Neuronal stem cell (in vitro differentiated cells): ENCODE results near the gene CPT1A.

ENCODE experiments used
- DNase-seq: peaks from one replicate; pipeline ENCODE4 v3.0.0-alpha.2; 2013; ENCODE audit warnings: low spot score
- H2AFZ ChIP-seq: one replicate; pipeline ENCODE4 v1.6.1; 2013; ENCODE audit warnings: mild to moderate bottlenecking, low read length, inconsistent platforms
- H2AK5ac ChIP-seq: 2 replicates; pipeline ENCODE4 v1.6.1; 2013; ENCODE audit warnings: low read depth, mild to moderate bottlenecking, inconsistent platforms, low read length, moderate library complexity, mixed read lengths
- H2BK120ac ChIP-seq: 2 replicates; pipeline ENCODE4 v1.6.1; 2013; ENCODE audit warnings: low read depth, mild to moderate bottlenecking, inconsistent platforms, low read length, moderate library complexity, mixed read lengths
- H2BK12ac ChIP-seq: one replicate; pipeline ENCODE4 v1.6.1; 2013; ENCODE audit warnings: low read length, inconsistent platforms
- H2BK15ac ChIP-seq: 2 replicates; pipeline ENCODE4 v1.6.1; 2013; ENCODE audit warnings: mild to moderate bottlenecking, low read length, inconsistent platforms, mixed read lengths
- H2BK5ac ChIP-seq: one replicate; pipeline ENCODE4 v1.6.1; 2013; ENCODE audit warnings: inconsistent platforms, mild to moderate bottlenecking, low read length, moderate library complexity
- H3K14ac ChIP-seq: one replicate; pipeline ENCODE4 v1.6.1; 2013; ENCODE audit warnings: low read length, inconsistent platforms
- H3K18ac ChIP-seq: 2 replicates; pipeline ENCODE4 v1.6.1; 2013; ENCODE audit warnings: low read length, inconsistent platforms
- H3K23ac ChIP-seq: 2 replicates; pipeline ENCODE4 v1.6.1; 2013; ENCODE audit warnings: low read depth, mild to moderate bottlenecking, mixed read lengths, low read length, inconsistent platforms; ENCODE audit not compliant: poor library complexity
- H3K27ac ChIP-seq: replicated peaks from 3 replicates; pipeline ENCODE4 v1.5.1; 2013; ENCODE audit warnings: low read length, inconsistent platforms
- H3K27me3 ChIP-seq, 3 experiments: 2 replicates each; pipeline ENCODE4 v1.6.1; 2013; ENCODE audit warnings: low read length in 3 of 3, mild to moderate bottlenecking in 2 of 3, inconsistent platforms in 1 of 3, low read depth in 1 of 3, mixed read lengths in 1 of 3, moderate library complexity in 1 of 3; ENCODE audit not compliant: control insufficient read depth in 3 of 3, insufficient read depth in 3 of 3
- H3K36me3 ChIP-seq, 2 donors: replicated peaks in 1 of 2; 2 replicates each; pipeline ENCODE4 v1.6.1; 2013; ENCODE audit warnings: low read length in 2 of 2; ENCODE audit not compliant: control insufficient read depth in 2 of 2, insufficient read depth in 2 of 2
- H3K4ac ChIP-seq: 2 replicates; pipeline ENCODE4 v1.6.1; 2013; ENCODE audit warnings: inconsistent platforms, mild to moderate bottlenecking, low read length, moderate library complexity
- H3K4me1 ChIP-seq, 2 donors: 1 replicate in 1 of 2; 2 replicates in 1 of 2; pipeline ENCODE4 v1.6.1; 2013; ENCODE audit warnings: low read length in 2 of 2, low read depth in 1 of 2; ENCODE audit not compliant: control insufficient read depth in 2 of 2, insufficient read depth in 1 of 2
- H3K4me2 ChIP-seq: one replicate; pipeline ENCODE4 v1.6.1; 2013; ENCODE audit warnings: mild to moderate bottlenecking, low read length, inconsistent platforms; ENCODE audit not compliant: insufficient read depth, poor library complexity, severe bottlenecking
- H3K4me3 ChIP-seq, 2 donors: 2 replicates each; pipeline ENCODE4 v1.5.1; 2013; ENCODE audit warnings: low read length in 2 of 2, mild to moderate bottlenecking in 2 of 2, inconsistent platforms in 1 of 2, moderate library complexity in 1 of 2
- H3K79me1 ChIP-seq: one replicate; pipeline ENCODE4 v1.6.1; 2013; ENCODE audit warnings: low read depth, mild to moderate bottlenecking, inconsistent platforms, low read length, moderate library complexity
- H3K9ac ChIP-seq: one replicate; pipeline ENCODE4 v1.6.1; 2013; ENCODE audit warnings: mild to moderate bottlenecking, low read depth, low read length, inconsistent platforms; ENCODE audit not compliant: poor library complexity
- H3K9me3 ChIP-seq, 2 donors: replicated peaks in 1 of 2; 2 replicates each; pipeline versions ENCODE3 to v1.6.1; 2013; ENCODE audit warnings: low read length in 2 of 2, mild to moderate bottlenecking in 2 of 2, inconsistent platforms in 1 of 2, low read depth in 1 of 2, mixed read lengths in 1 of 2, moderate library complexity in 1 of 2; ENCODE audit not compliant: control insufficient read depth in 2 of 2, insufficient read depth in 1 of 2
- H4K8ac ChIP-seq: one replicate; pipeline ENCODE4 v1.6.1; 2013; ENCODE audit warnings: low read depth, mild to moderate bottlenecking, inconsistent platforms, low read length, moderate library complexity
- H4K91ac ChIP-seq: one replicate; pipeline ENCODE4 v1.6.1; 2013; ENCODE audit warnings: low read length, low read depth, mild to moderate bottlenecking, inconsistent platforms; ENCODE audit not compliant: poor library complexity
- WGBS, 2 donors: extraction: QIAGEN DNeasy Blood & Tissue Kit; methylation state at CpG; one replicate each; pipeline ENCODE4 v1.1.7; 2013; ENCODE audit warnings: missing lambda C conversion rate in 2 of 2, mixed read lengths in 1 of 2; ENCODE audit not compliant: insufficient read length in 2 of 2, insufficient replicate concordance in 1 of 2; ENCODE audit errors: extremely low coverage in 2 of 2; 5-methylcytosine and 5-hydroxymethylcytosine counted together

The CPT1A gene

DNA sequence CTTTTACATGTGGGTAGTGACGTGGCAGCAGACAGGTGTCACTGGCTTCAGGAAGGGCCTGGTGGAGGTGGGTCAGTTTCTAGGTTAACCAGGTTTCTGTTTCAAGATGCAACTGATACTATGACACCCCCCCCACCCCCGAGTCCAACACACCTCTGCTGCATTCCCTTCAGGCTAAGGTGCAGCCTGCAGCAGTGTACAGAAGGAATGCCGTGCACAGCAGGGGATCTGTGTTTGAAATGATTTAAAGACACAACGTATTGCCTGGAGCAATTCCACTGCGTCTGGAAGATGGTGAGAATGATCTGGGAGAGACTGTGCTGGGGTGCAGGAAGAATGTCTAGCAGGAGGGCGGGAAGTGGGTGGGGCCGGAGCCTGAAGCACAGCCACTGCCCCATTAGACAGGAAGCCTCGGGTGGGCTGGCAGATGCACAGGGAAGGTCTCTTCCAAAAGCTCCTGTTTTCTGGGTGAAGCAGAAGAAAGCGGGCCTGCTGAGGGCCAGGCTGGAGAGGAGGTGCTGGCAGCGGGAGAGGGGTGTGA lies 78.5 kb downstream of the CPT1A start:
- Histone ChIP-seq H2AFZ (peak overlapping the region; percentile 34), H3K18ac (peak overlapping the region; percentile 17), H4K8ac (no peak overlapping the region), H3K79me1 (no peaks in the 10 kb centered on the region), H3K4me3 (no peak overlapping the region), H2BK12ac (no peak overlapping the region), H3K9ac (no peak overlapping the region), H3K27me3 (no peaks in the 10 kb centered on the region), H4K91ac (no peak overlapping the region), H3K4me2 (no peak overlapping the region), H3K4me1 (peaks cover 1 to 3% of the 10 kb centered on the region in 2 donors), H3K36me3 (no peaks in the 10 kb centered on the region), H3K14ac (no peak overlapping the region), H2AK5ac (no peak overlapping the region), H2BK5ac (no peak overlapping the region), H2BK15ac (no peak overlapping the region), H3K9me3 (no peaks in the 10 kb centered on the region), H3K27ac (no peak overlapping the region), H2BK120ac (no peak overlapping the region), H3K4ac (no peak overlapping the region), H3K23ac (no peak overlapping the region)
- no peak for DNase-seq
- no CpG with 5 or more reads among the region's 10 CpGs for WGBS, 2 donors

DNA sequence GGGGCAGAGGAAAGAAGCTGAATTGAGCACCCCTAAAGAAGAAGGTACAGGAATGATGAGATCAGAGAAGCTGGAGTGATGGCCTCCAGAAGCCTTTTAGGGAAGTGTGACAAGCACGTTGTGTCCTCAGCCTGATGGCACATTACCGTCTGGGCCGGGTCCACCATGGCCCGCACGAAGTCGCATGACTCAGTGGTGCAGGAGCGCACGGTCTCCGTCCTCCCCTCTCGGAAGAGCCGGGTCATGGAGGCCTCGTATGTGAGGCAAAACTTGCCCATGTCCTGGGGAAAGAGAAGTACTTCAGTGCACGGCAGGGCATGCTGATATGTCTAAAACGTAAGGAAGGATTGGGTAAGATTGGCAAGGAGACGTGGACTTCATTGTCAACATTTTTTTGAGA lies 79.2 kb downstream of the CPT1A start:
- Histone ChIP-seq H3K4me3 (no peak overlapping the region), H2AK5ac (no peak overlapping the region), H3K18ac (no peak overlapping the region), H3K4me2 (no peak overlapping the region), H2BK120ac (no peak overlapping the region), H3K79me1 (no peaks in the 10 kb centered on the region), H3K4me1 (peaks cover 1 to 3% of the 10 kb centered on the region in 2 donors), H2BK12ac (no peak overlapping the region), H2AFZ (no peak overlapping the region), H3K36me3 (no peaks in the 10 kb centered on the region), H2BK15ac (no peak overlapping the region), H2BK5ac (no peak overlapping the region), H4K91ac (no peak overlapping the region), H3K27me3 (no peaks in the 10 kb centered on the region), H3K23ac (no peak overlapping the region), H3K4ac (no peak overlapping the region), H3K27ac (no peak overlapping the region), H4K8ac (no peak overlapping the region), H3K9me3 (no peaks in the 10 kb centered on the region), H3K9ac (no peak overlapping the region), H3K14ac (no peak overlapping the region)
- WGBS, 2 donors, result no CpG with 5 or more reads among the region's 15 CpGs
- no peak for DNase-seq

DNA sequence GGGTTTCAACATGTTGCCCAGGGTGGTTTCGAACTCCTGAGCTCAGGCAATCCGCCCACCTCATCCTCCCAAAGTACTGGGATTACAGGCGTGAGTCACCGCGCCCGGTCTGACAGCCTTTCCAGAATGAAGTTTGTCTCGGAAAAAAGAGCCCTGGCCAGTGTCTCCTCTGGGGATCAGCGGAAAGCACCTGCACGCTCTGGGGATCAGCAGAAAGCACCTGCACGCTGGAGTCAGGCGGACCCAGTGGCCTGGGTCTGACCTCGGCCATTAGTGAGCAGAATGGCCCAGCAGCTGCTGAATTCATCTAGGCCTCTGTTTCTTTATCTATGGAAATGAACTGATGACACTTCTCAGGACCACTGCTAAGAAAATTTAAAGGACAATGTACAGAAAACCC lies 79.9 kb downstream of the CPT1A start:
- Histone ChIP-seq H3K4me3 (no peak overlapping the region), H3K23ac (no peak overlapping the region), H3K9me3 (no peaks in the 10 kb centered on the region), H3K27ac (no peak overlapping the region), H3K4ac (no peak overlapping the region), H3K4me1 (peaks cover 1 to 3% of the 10 kb centered on the region in 2 donors), H2AK5ac (no peak overlapping the region), H3K4me2 (no peak overlapping the region), H4K8ac (no peak overlapping the region), H2BK12ac (no peak overlapping the region), H3K36me3 (no peaks in the 10 kb centered on the region), H4K91ac (no peak overlapping the region), H2BK120ac (no peak overlapping the region), H3K79me1 (no peaks in the 10 kb centered on the region), H2AFZ (no peak overlapping the region), H3K14ac (no peak overlapping the region), H2BK5ac (no peak overlapping the region), H2BK15ac (no peak overlapping the region), H3K27me3 (no peaks in the 10 kb centered on the region), H3K18ac (no peak overlapping the region), H3K9ac (no peak overlapping the region)
- WGBS, 2 donors, result no CpG with 5 or more reads among the region's 12 CpGs
- no peak for DNase-seq

GRCh38 chr11:68759991-68760390 lies 81.7 kb downstream of the CPT1A start:
- no peak for DNase-seq
- H3K4me2 ChIP-seq, result no peak overlapping the region
- H3K23ac ChIP-seq, result no peak overlapping the region
- H2AFZ ChIP-seq, result no peak overlapping the region
- peak overlapping the region; percentile 74 for H4K8ac ChIP-seq
- H3K36me3 ChIP-seq, result no peaks in the 10 kb centered on the region
- H3K4me3 ChIP-seq, result no peak overlapping the region
- no peak overlapping the region for H2BK5ac ChIP-seq
- H2BK120ac ChIP-seq, result no peak overlapping the region
- H4K91ac ChIP-seq, result no peak overlapping the region
- H3K14ac ChIP-seq, result no peak overlapping the region
- peaks cover 1 to 3% of the 10 kb centered on the region in 2 donors for H3K4me1 ChIP-seq
- H3K27ac ChIP-seq, result no peak overlapping the region
- no peaks in the 10 kb centered on the region for H3K27me3 ChIP-seq
- no peaks in the 10 kb centered on the region for H3K79me1 ChIP-seq
- no peak overlapping the region for H2BK12ac ChIP-seq
- no peak overlapping the region for H3K4ac ChIP-seq
- H2BK15ac ChIP-seq, result no peak overlapping the region
- peak overlapping the region; percentile 50 for H2AK5ac ChIP-seq
- no peak overlapping the region for H3K18ac ChIP-seq
- no peak overlapping the region for H3K9ac ChIP-seq
- no peaks in the 10 kb centered on the region for H3K9me3 ChIP-seq
- no CpG with 5 or more reads among the region's 15 CpGs for whole genome bisulfite sequencing, 2 donors
